CD4-positive, alpha-beta T cell treated with Interferon gamma for 1 hour (primary cell): Measurements from ENCODE around the gene MDFIC2.

Source experiments
- DNase-seq: peaks from one replicate; pipeline ENCODE4 v3.0.0-alpha.2; 2020

The MDFIC2 gene

DNA sequence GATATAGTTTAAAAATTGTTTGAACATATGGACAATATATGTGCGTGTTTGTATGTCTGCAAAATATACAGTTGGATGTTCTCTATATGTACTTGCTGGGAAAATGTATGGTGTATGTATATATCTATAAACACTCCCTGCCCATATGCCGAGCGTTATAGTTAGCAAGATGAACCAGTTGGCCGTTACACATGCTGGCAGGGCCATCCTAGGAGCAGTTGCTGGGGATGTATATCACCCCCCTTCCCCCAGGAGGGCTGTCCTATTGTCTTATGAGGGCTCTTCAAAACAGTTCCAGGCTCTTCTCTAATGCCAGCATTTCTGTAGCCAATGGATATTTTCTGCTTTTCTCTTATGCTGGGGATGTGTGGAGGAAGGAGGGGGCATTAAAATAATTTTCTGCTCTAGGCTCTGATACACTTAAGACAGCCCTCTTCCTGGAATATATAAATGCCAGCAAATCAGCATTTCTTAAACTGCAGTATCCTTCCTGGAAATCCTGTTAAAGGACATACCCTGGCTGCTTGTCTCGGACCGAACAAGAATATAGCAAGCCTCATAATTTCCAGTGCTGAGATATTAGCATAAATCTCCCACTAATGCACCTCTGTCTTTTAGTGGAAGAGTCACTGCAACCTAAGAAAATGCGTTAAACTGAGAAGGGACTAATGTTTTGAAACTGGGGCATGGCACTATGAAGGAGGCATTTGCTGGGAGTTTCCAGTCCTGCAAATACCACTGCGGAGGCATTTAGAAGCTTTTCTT, 134.4 kb downstream of the MDFIC2 start:
- DNase-seq, result no peak

DNA sequence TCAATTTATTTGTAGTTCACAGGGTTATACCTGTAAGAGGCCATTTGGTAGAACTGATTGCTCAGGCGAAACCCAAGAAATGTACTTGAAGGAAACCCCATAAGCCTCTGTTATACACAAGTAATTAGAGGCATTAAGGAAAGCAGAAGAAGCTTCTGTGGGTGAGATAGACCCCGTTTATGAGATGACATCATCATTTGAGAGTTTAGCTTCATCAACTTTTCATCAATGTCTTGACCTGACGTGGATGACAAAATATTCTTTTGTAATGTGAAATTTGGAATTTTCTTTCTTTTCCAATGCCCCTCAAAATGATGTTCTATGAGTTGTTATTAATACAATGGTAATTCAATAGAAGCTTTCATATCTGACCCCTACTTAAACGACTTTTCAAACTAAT, 136.2 kb downstream of the MDFIC2 start:
- no peak for DNase-seq

DNA sequence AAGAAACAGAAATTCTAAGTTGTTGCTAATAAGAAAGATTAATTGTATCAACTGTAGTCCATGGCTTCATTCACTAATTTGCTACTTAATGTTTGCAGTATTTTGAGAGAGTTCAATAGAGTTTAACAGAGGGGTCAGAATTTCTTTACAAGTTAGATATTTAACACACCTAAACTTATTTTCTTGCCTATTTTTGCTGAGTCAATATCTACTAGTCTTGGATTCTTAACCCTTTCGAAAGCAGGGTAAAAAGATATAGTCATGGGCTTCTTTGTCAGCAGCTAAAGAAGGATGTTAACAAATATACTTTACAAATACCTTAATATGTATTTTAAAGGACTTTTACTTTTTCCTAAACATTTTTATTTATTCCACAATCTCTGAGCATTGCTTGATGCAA, 155.6 kb downstream of the MDFIC2 start:
- no peak for DNase-seq

DNA sequence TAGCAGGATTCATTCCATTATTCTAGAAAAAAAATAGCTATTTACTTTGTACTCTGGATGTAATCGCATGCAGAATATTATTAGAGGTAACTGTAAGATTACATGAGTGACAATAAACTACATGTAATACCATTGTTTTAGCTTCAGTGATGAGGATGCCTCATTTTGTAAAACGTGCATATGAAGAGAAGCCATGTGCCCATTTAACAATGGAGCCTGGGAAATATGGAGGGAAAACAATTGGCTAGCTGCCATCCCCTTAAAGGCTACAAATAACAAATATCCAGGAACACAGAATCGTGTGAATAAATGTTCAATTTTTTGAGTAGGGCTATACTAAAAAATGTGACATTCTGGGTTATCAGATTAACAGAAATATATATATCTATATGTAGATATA, 161.8 kb downstream of the MDFIC2 start:
- no peak for DNase-seq

DNA sequence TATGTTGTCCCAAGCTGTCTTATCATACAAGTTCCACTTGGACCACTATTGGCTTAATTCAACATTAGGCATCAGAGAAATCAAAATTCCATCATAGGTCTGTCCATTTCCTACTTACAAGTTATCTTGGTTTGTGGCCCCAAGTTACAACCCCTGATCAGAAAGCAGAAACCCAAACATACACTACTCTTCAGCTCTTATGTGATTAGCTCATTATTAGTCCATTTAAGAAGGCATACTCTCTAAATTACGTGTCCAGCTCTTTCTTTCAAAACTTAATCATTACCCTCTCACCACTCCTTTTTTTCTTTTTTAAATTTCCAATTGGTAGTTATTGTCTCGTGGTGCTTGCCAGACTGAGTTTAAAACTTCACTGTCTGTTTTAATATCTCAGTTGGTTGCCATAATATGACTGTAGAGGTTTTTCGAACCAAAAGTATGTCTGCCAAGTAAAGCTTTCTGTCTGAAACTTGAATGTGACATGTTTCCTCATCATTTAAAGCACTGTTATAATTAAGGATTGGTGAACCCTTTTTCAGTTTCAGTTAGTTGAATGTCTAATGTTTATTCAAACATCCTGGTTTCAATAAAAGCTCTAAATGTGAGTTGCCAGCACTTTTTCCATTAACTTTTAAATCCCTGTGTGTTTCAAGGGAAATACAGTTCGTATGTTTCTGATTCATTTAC, 162.6 kb downstream of the MDFIC2 start:
- no peak for DNase-seq
